H1 (cell line): ENCODE data around the gene PNRC1.

Experiments
- ASH2L ChIP-seq: fragments of 200-600, 300-600 bp; sonication (generic); IDR thresholded peaks from one replicate; pipeline ENCODE4 v1.7.1; 2017; ENCODE audit warnings: low read length
- EP300 ChIP-seq, 2 experiments: IDR thresholded peaks; 1 replicate in 1 of 2; 2 replicates in 1 of 2; pipeline ENCODE4 v1.6.1; 2011 to 2012; ENCODE audit warnings: low read depth in 2 of 2, low read length in 2 of 2, mild to moderate bottlenecking in 2 of 2, borderline replicate concordance in 1 of 2, inconsistent platforms in 1 of 2, moderate library complexity in 1 of 2
- EZH2 ChIP-seq: fragments of 200-600 bp; sonication (generic); IDR thresholded peaks from 2 replicates; pipeline ENCODE4 v1.7.1; 2012; ENCODE audit warnings: low read depth, mild to moderate bottlenecking, moderate library complexity, low read length, inconsistent platforms; ENCODE audit not compliant: severe bottlenecking
- KDM1A ChIP-seq: fragments of 200-600, 300-600 bp; sonication (generic); IDR thresholded peaks from 2 replicates; pipeline ENCODE4 v1.7.1; 2016; ENCODE audit warnings: mild to moderate bottlenecking, low read length, borderline replicate concordance
- MAFK ChIP-seq: IDR thresholded peaks from 2 replicates; pipeline ENCODE4 v1.6.1; 2012; ENCODE audit warnings: low read depth, mild to moderate bottlenecking, improper control_type of control experiment, low read length
- PHF8 ChIP-seq: fragments of 200-600 bp; sonication (generic); conservative IDR thresholded peaks from 2 replicates; pipeline ENCODE4 v1.7.1; 2012; ENCODE audit warnings: low read depth, mild to moderate bottlenecking, inconsistent platforms, low read length, moderate library complexity
- POLR2A ChIP-seq, 2 experiments: IDR thresholded peaks; 1 replicate in 1 of 2; 2 replicates in 1 of 2; pipeline ENCODE4 v1.6.1; 2011; ENCODE audit warnings: low read depth in 2 of 2, low read length in 2 of 2, mild to moderate bottlenecking in 2 of 2; ENCODE audit errors: control extremely low read depth in 1 of 2
- RXRA ChIP-seq: IDR thresholded peaks from 2 replicates; pipeline ENCODE4 v1.6.1; 2011; ENCODE audit warnings: low read depth, mild to moderate bottlenecking, low read length, moderate library complexity; ENCODE audit not compliant: insufficient read depth
- TAF1 ChIP-seq: IDR thresholded peaks from 2 replicates; pipeline ENCODE4 v1.6.1; 2011; ENCODE audit warnings: mild to moderate bottlenecking, low read depth, low read length
- TF ChIP-seq, protein P1 (sequence below), 3 experiments: IDR thresholded peaks; 1 replicate in 2 of 3; 2 replicates in 1 of 3; pipeline versions ENCODE4 v1.5.1 to v1.6.1; 2011; ENCODE audit warnings: low read length in 3 of 3, mild to moderate bottlenecking in 3 of 3, inconsistent platforms in 2 of 3, low read depth in 1 of 3, moderate library complexity in 1 of 3; ENCODE audit not compliant: insufficient read depth in 1 of 3; ENCODE audit errors: control extremely low read depth in 1 of 3
- TF ChIP-seq, protein P2 (sequence below): IDR thresholded peaks from 2 replicates; pipeline ENCODE4 v1.6.1; 2011; ENCODE audit warnings: low read depth, mild to moderate bottlenecking, low read length; ENCODE audit not compliant: insufficient read depth

DNA sequence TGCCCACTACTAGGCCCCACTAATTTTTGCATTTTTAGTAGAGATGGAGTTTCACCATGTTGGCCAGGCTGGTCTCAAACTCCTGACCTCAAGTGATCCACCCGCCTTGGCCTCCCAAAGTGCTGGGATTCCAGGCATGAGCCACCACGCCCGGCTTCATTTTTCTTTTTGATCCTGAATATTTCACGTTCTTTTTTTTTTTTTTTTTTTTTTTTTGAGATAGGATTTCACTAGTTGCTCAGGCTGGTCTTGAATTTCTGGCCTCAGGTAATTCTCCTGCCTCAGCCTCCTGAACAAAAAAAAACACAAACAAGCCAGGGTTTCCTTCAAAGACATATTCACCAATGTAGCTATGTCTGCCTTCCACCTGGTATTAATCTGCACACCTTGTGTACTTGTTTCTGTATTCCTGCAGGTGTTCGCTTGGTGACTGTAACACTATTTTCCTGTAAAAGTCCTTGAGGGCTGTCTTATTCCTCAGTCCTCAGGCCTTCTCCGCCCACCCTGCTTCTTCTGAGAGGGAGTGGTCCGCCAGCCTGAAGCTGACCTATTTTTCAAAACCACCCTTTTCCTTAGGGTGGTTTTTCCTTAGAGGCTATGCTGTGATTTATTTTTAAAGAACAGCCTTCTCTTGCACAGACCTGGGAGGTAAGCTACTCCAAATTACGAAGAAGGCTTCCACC is 36.1 kb upstream of the PNRC1 start:
- TF ChIP-seq TAF1 (no peak), MAFK (no peak), RXRA (no peak), PHF8 (no peak), EP300 (IDR thresholded peaks at IDR 0.05; ENCODE audit: borderline replicate concordance in 1 of 2, low read depth in 2 of 2, low read length in 2 of 2) (no peak), EZH2 (no peak), KDM1A (no peak), POLR2A (IDR thresholded peaks at IDR 0.05; ENCODE audit: control extremely low read depth in 1 of 2, low read depth in 2 of 2, low read length in 2 of 2) (no peak), ASH2L (no peak)
- TF ChIP-seq, protein P1, sequence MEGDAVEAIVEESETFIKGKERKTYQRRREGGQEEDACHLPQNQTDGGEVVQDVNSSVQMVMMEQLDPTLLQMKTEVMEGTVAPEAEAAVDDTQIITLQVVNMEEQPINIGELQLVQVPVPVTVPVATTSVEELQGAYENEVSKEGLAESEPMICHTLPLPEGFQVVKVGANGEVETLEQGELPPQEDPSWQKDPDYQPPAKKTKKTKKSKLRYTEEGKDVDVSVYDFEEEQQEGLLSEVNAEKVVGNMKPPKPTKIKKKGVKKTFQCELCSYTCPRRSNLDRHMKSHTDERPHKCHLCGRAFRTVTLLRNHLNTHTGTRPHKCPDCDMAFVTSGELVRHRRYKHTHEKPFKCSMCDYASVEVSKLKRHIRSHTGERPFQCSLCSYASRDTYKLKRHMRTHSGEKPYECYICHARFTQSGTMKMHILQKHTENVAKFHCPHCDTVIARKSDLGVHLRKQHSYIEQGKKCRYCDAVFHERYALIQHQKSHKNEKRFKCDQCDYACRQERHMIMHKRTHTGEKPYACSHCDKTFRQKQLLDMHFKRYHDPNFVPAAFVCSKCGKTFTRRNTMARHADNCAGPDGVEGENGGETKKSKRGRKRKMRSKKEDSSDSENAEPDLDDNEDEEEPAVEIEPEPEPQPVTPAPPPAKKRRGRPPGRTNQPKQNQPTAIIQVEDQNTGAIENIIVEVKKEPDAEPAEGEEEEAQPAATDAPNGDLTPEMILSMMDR (IDR thresholded peaks at IDR 0.05; ENCODE audit: control extremely low read depth in 1 of 3, insufficient read depth in 1 of 3, low read depth in 1 of 3, low read length in 3 of 3), result no peak
- TF ChIP-seq, protein P2, sequence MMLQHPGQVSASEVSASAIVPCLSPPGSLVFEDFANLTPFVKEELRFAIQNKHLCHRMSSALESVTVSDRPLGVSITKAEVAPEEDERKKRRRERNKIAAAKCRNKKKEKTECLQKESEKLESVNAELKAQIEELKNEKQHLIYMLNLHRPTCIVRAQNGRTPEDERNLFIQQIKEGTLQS, result no peak
